Left lung (tissue), 10 donors: ENCODE measurements around the gene UNC5C. TPM values are rescaled to one million over a fixed set of nuclear protein-coding genes. Genes with fewer than 3 reads are reported as not detected.
A peak's percentile ranks its signal among the peaks of the same experiment; 100 is the strongest.

Experiments used
- ATAC-seq: fragments of 200-7000 bp; cut with Tn5 transposase; one replicate; pipeline ENCODE4 v1.9.1; 2020; ENCODE audit warnings: moderate library complexity
- DNase-seq, 4 donors: peaks; one replicate each; pipeline ENCODE4 v3.0.0-alpha.2; 2013 to 2020
- H3K27ac ChIP-seq, 2 donors: fragments of 200-600 bp; sonication (generic) in 1 of 2; one replicate each; pipeline versions ENCODE4 v1.5.0 to v1.8.0; 2020 to 2021
- H3K27me3 ChIP-seq, 2 donors: fragments of 200-600 bp; sonication (generic) in 1 of 2; one replicate each; pipeline versions ENCODE4 v1.5.0 to v1.8.0; 2020 to 2021
- H3K36me3 ChIP-seq, 2 donors: fragments of 200-600 bp; sonication (generic) in 1 of 2; one replicate each; pipeline versions ENCODE4 v1.5.0 to v1.8.0; 2020 to 2021
- H3K4me1 ChIP-seq, 2 donors: fragments of 200-600 bp; one replicate each; pipeline ENCODE4 v1.8.0; 2021
- H3K4me3 ChIP-seq, 2 donors: fragments of 200-600 bp; sonication (generic) in 1 of 2; one replicate each; pipeline versions ENCODE4 v1.5.0 to v1.8.0; 2020 to 2021; ENCODE audit warnings: mild to moderate bottlenecking in 1 of 2
- H3K9me3 ChIP-seq, 2 donors: fragments of 200-600 bp; sonication (generic) in 1 of 2; one replicate each; pipeline versions ENCODE4 v1.5.0 to v1.8.0; 2020 to 2021
- CTCF ChIP-seq, 2 donors: fragments of 200-600 bp; sonication (generic) in 1 of 2; IDR thresholded peaks; one replicate each; pipeline versions ENCODE4 v1.5.0 to v1.8.0; 2021; ENCODE audit warnings: antibody characterized with exemption in 2 of 2
- intact Hi-C, 2 donors: fragments of 100-400 bp; cut with DNase I; formaldehyde crosslinking; loops; one replicate each; pipeline versions ENCODE4 v1.11.2 to v1.14.2; 2022
- polyA plus RNA-seq, 6 donors: library from polyadenylated mRNA; unstranded; fragments of 120-200 nt; gene quantifications; one replicate each; pipeline ENCODE4 v1.2.1, GENCODE V29; 2013; ENCODE audit not compliant: insufficient read length in 6 of 6
- total RNA-seq, 2 donors: library from RNA; stranded (reverse); fragmentation: NEBNext Ultra II Directional; extraction: Animal tissue kit (Norgen Biotek cat#: 25700); gene quantifications; one replicate each; pipeline ENCODE4 v1.2.1, GENCODE V29; 2021
- donor health status: DM: no; HTN: yes; CAD: no.
- donor health status: DM: no; HTN: no; CAD: no.

The UNC5C gene
- total and polyA plus RNA-seq, 8 donors, result 9.0 to 49.5 (median 40.5) TPM

GRCh38 chr4:95358421-95358820, 190.4 kb downstream of the UNC5C start:
- no peak overlapping the region for H3K4me3 ChIP-seq
- peak in 1 of 4 donors; percentile 31 for DNase-seq
- no peaks in the 10 kb centered on the region for H3K9me3 ChIP-seq
- no peak for TF ChIP-seq CTCF (IDR thresholded peaks at IDR 0.05)
- H3K4me1 ChIP-seq, result peaks cover 2 to 5% of the 10 kb centered on the region in 2 donors
- H3K36me3 ChIP-seq, result no peaks in the 10 kb centered on the region
- peak overlapping the region in 1 of 2 donors; percentile 14 for H3K27ac ChIP-seq
- H3K27me3 ChIP-seq, result no peaks in the 10 kb centered on the region
- peak; percentile 79 for ATAC-seq
- intact Hi-C loops, result no loop called here

GRCh38 chr4:95355021-95355420, 193.8 kb downstream of the UNC5C start:
- TF ChIP-seq CTCF (IDR thresholded peaks at IDR 0.05), result no peak
- no peak overlapping the region for H3K27ac ChIP-seq
- no peak overlapping the region for H3K4me3 ChIP-seq
- intact Hi-C loops, result no loop called here
- H3K9me3 ChIP-seq, result no peaks in the 10 kb centered on the region
- H3K36me3 ChIP-seq, result no peaks in the 10 kb centered on the region
- ATAC-seq (no peak), DNase-seq (no peak)
- H3K4me1 ChIP-seq, result peaks cover 0 to 5% of the 10 kb centered on the region in 2 donors
- H3K27me3 ChIP-seq, result no peaks in the 10 kb centered on the region

GRCh38 chr4:95348418-95348817, 200.4 kb downstream of the UNC5C start:
- intact Hi-C loops, result no loop called here
- no peak overlapping the region for H3K27ac ChIP-seq
- no peak overlapping the region for H3K4me3 ChIP-seq
- ATAC-seq (no peak), DNase-seq (no peak)
- no peaks in the 10 kb centered on the region for H3K27me3 ChIP-seq
- peaks cover 0 to 29% of the 10 kb centered on the region in 2 donors for H3K9me3 ChIP-seq
- no peaks in the 10 kb centered on the region for H3K4me1 ChIP-seq
- TF ChIP-seq CTCF (IDR thresholded peaks at IDR 0.05), result no peak
- H3K36me3 ChIP-seq, result no peaks in the 10 kb centered on the region

- H3K27ac ChIP-seq, result no peak overlapping the region
- TF ChIP-seq CTCF (IDR thresholded peaks at IDR 0.05), result no peak
Measured at GRCh38 chr4:95343235-95343634, 205.5 kb downstream of the UNC5C start.

GRCh38 chr4:95340191-95340590, 208.6 kb downstream of the UNC5C start:
- no peak overlapping the region for H3K27ac ChIP-seq
- H3K36me3 ChIP-seq, result no peaks in the 10 kb centered on the region
- H3K4me1 ChIP-seq, result no peaks in the 10 kb centered on the region
- ATAC-seq, result no peak
- no peak for DNase-seq
- H3K27me3 ChIP-seq, result no peaks in the 10 kb centered on the region
- no peak for TF ChIP-seq CTCF (IDR thresholded peaks at IDR 0.05)
- no peak overlapping the region for H3K4me3 ChIP-seq
- H3K9me3 ChIP-seq, result peaks cover 0 to 2% of the 10 kb centered on the region in 2 donors
- intact Hi-C loops, result no loop called here

More at GRCh38 chr4:95343235-95343634, 205.5 kb downstream of the UNC5C start:
- Histone ChIP-seq H3K4me1 (no peaks in the 10 kb centered on the region), H3K36me3 (no peaks in the 10 kb centered on the region), H3K4me3 (no peak overlapping the region), H3K27me3 (no peaks in the 10 kb centered on the region), H3K9me3 (peaks cover 0 to 26% of the 10 kb centered on the region in 2 donors)
- DNase-seq (no peak), ATAC-seq (no peak)
- intact Hi-C loops, result no loop called here
